Endodermal cell (in vitro differentiated cells): ENCODE data around the gene CTNNA1. TPM values are rescaled to one million over a fixed set of nuclear protein-coding genes. Genes with fewer than 3 reads are reported as not detected.

ENCODE experiments used
- DNase-seq: peaks from one replicate; pipeline ENCODE4 v3.0.0-alpha.2; 2017
- H3K27ac ChIP-seq: 2 replicates; pipeline ENCODE4 v1.5.1; 2013; ENCODE audit warnings: mild to moderate bottlenecking, low read depth, low read length, moderate library complexity
- H3K27me3 ChIP-seq: 2 replicates; pipeline ENCODE4 v1.6.1; 2013; ENCODE audit warnings: mild to moderate bottlenecking, low read length, moderate library complexity; ENCODE audit not compliant: insufficient read depth, control insufficient read depth, poor library complexity, severe bottlenecking
- H3K36me3 ChIP-seq: 2 replicates; pipeline ENCODE4 v1.7.0; 2013; ENCODE audit warnings: mild to moderate bottlenecking, low read length, moderate library complexity; ENCODE audit not compliant: control insufficient read depth, insufficient read depth
- H3K4me1 ChIP-seq: one replicate; pipeline ENCODE4 v1.7.0; 2013; ENCODE audit warnings: low read length; ENCODE audit not compliant: control insufficient read depth, insufficient read depth
- H3K4me3 ChIP-seq: 2 replicates; pipeline ENCODE4 v1.5.1; 2013; ENCODE audit warnings: mild to moderate bottlenecking, low read length, moderate library complexity
- H3K9ac ChIP-seq: 2 replicates; pipeline ENCODE4 v1.6.1; 2013; ENCODE audit warnings: mild to moderate bottlenecking, low read length, moderate library complexity; ENCODE audit not compliant: poor library complexity, severe bottlenecking; ENCODE audit errors: extremely low read depth
- H3K9me3 ChIP-seq: 2 replicates; pipeline ENCODE4 v1.6.1; 2013; ENCODE audit warnings: mild to moderate bottlenecking, low read length, moderate library complexity; ENCODE audit not compliant: control insufficient read depth
- H3K27ac Mint-ChIP-seq: 2 replicates; pipeline ENCODE4 v1.8.0; 2020; ENCODE audit warnings: mixed read lengths
- H3K27me3 Mint-ChIP-seq: 2 replicates; pipeline ENCODE4 v1.8.0; 2021; ENCODE audit warnings: mild to moderate bottlenecking, mixed read lengths; ENCODE audit not compliant: insufficient read depth
- H3K36me3 Mint-ChIP-seq: 2 replicates; pipeline ENCODE4 v1.8.0; 2020; ENCODE audit warnings: low read depth, mixed read lengths
- H3K4me1 Mint-ChIP-seq: 2 replicates; pipeline ENCODE4 v1.8.0; 2020; ENCODE audit warnings: mixed read lengths
- H3K4me3 Mint-ChIP-seq: 2 replicates; pipeline ENCODE4 v1.8.0; 2020; ENCODE audit warnings: mild to moderate bottlenecking, moderate library complexity, mixed read lengths
- H3K9me3 Mint-ChIP-seq: 2 replicates; pipeline ENCODE4 v1.8.0; 2020; ENCODE audit warnings: mild to moderate bottlenecking, mixed read lengths
- CTCF ChIP-seq: fragments of 200-600 bp; sonication (generic); conservative IDR thresholded peaks from 2 replicates; pipeline ENCODE4 v1.5.0; 2021; ENCODE audit warnings: antibody characterized with exemption, mild to moderate bottlenecking
- WGBS, 2 experiments: methylation state at CpG; one replicate each; pipeline versions ENCODE4 v1.1.5 to v1.1.7; 2013; ENCODE audit warnings: missing lambda C conversion rate in 2 of 2, mixed read lengths in 1 of 2; ENCODE audit not compliant: insufficient coverage in 1 of 2, insufficient read length in 1 of 2; 5-methylcytosine and 5-hydroxymethylcytosine counted together
- total RNA-seq, 2 donors: library from RNA; stranded (reverse); fragmentation: NEBNext Ultra II Directional in 1 of 2; extraction: Animal tissue kit (Norgen Biotek cat#: 25700) in 1 of 2; gene quantifications; 2 replicates in 1 of 2; 3 replicates in 1 of 2; pipeline ENCODE4 v1.2.1, GENCODE V29; 2021

The CTNNA1 gene
- total RNA-seq, 2 donors from 2014 or later, result 298 to 305 TPM

GRCh38 chr5:138732933-138733332, 20.3 kb upstream of the CTNNA1 start:
- Histone ChIP-seq H3K36me3 (no peaks in the 10 kb centered on the region), H3K27ac (no peak overlapping the region), H3K9ac (no peak overlapping the region), H3K27me3 (no peaks in the 10 kb centered on the region), H3K4me1 (no peaks in the 10 kb centered on the region), H3K9me3 (no peaks in the 10 kb centered on the region), H3K4me3 (no peak overlapping the region)
- H3K27me3 Mint-ChIP-seq, result no peaks in the 10 kb centered on the region
- no peak for TF ChIP-seq CTCF
- H3K9me3 Mint-ChIP-seq, result no peaks in the 10 kb centered on the region
- 88 to 94% methylated on average over 1 to 4 of the region's 4 CpGs for WGBS, 2 experiments
- no peak overlapping the region for H3K4me3 Mint-ChIP-seq
- H3K36me3 Mint-ChIP-seq, result no peaks in the 10 kb centered on the region
- H3K4me1 Mint-ChIP-seq, result peaks cover 2% of the 10 kb centered on the region
- no peak for DNase-seq
- no peak overlapping the region for H3K27ac Mint-ChIP-seq

GRCh38 chr5:138733509-138733908, 19.7 kb upstream of the CTNNA1 start:
- Mint-ChIP-seq H3K36me3 (no peaks in the 10 kb centered on the region), H3K27me3 (no peaks in the 10 kb centered on the region), H3K9me3 (no peaks in the 10 kb centered on the region), H3K4me1 (peaks cover 2% of the 10 kb centered on the region), H3K27ac (no peak overlapping the region), H3K4me3 (no peak overlapping the region)
- Histone ChIP-seq H3K27me3 (no peaks in the 10 kb centered on the region), H3K9me3 (no peaks in the 10 kb centered on the region), H3K27ac (no peak overlapping the region), H3K36me3 (no peaks in the 10 kb centered on the region), H3K9ac (no peak overlapping the region), H3K4me3 (no peak overlapping the region), H3K4me1 (no peaks in the 10 kb centered on the region)
- DNase-seq, result no peak
- 83 to 92% methylated on average over 2 of the region's 2 CpGs for WGBS, 2 experiments
- TF ChIP-seq CTCF, result no peak

GRCh38 chr5:138736293-138736692, 16.9 kb upstream of the CTNNA1 start:
- no peaks in the 10 kb centered on the region for H3K9me3 ChIP-seq
- no peaks in the 10 kb centered on the region for H3K27me3 ChIP-seq
- H3K36me3 ChIP-seq, result no peaks in the 10 kb centered on the region
- no peaks in the 10 kb centered on the region for H3K4me1 ChIP-seq
- Mint-ChIP-seq H3K4me3 (no peak overlapping the region), H3K9me3 (no peaks in the 10 kb centered on the region), H3K27me3 (no peaks in the 10 kb centered on the region), H3K4me1 (peaks cover 2% of the 10 kb centered on the region), H3K27ac (no peak overlapping the region), H3K36me3 (no peaks in the 10 kb centered on the region)
- no peak overlapping the region for H3K9ac ChIP-seq
- H3K27ac ChIP-seq, result no peak overlapping the region
- no peak for TF ChIP-seq CTCF
- H3K4me3 ChIP-seq, result no peak overlapping the region
- no peak for DNase-seq
- 91 to 100% methylated on average over 4 to 5 of the region's 5 CpGs for WGBS, 2 experiments
